Measurements from ENCODE around the gene NELFA. TPM values are rescaled to one million over a fixed set of nuclear protein-coding genes. Genes with fewer than 3 reads are reported as not detected.

Gene NELFA
- total RNA-seq, 1 experiment from 2014 or later = 55.0 TPM

GRCh38 chr4:1992468-1993168, 16.2 kb downstream of the NELFA start:
- H4K8ac ChIP-seq (replicated peaks; ENCODE audit: insufficient read length, low read depth, low read length) = no peak overlapping the region
- H3K79me2 ChIP-seq (ENCODE audit: insufficient read depth, low read length) = peaks cover 12% of the 10 kb centered on the region; the same call in 1 of the 2 replicates
- H3T11ph ChIP-seq (ENCODE audit: low read length) = no peak overlapping the region
- H3K27me3 ChIP-seq (ENCODE audit: insufficient read depth, low read length) = no peaks in the 10 kb centered on the region
- H3K9me3 ChIP-seq (ENCODE audit: control insufficient read depth, low read depth, low read length) = no peaks in the 10 kb centered on the region
- H3K9ac ChIP-seq (ENCODE audit: extremely low read depth, insufficient read length, low read length) = no peak overlapping the region
- no peak overlapping the region for H4K5ac ChIP-seq (ENCODE audit: insufficient read length, low read depth, low read length)
- Mint-ChIP-seq H3K27ac (peak overlapping the region in 1 of 3 experiments; percentile 10; a peak in 1 of 7 replicates), H3K36me3 (ENCODE audit: insufficient read depth in 1 of 3, low read depth in 3 of 3) (peaks cover 15 to 43% (median 41%) of the 10 kb centered on the region in 3 experiments; a peak in 6 of 7 replicates), H3K4me3 (no peak overlapping the region), H3K27me3 (ENCODE audit: low read depth) (no peaks in the 10 kb centered on the region; the same call in 1 of the 2 replicates), H3K9me3 (no peaks in the 10 kb centered on the region), H3K4me1 (peaks cover 0 to 4% of the 10 kb centered on the region in 2 experiments; a peak in 1 of 4 replicates)
- no peak overlapping the region for H3K14ac ChIP-seq (ENCODE audit: insufficient read depth, low read length)
- no peak overlapping the region for H2BK15ac ChIP-seq (ENCODE audit: low read depth, low read length)
- no peak overlapping the region for H3K4me2 ChIP-seq (ENCODE audit: insufficient read depth, insufficient read length, low read length)
- H2BK20ac ChIP-seq (ENCODE audit: low read depth, low read length, poor library complexity, severe bottlenecking) = no peak overlapping the region
- no peaks in the 10 kb centered on the region for H3K4me1 ChIP-seq (ENCODE audit: insufficient read depth, low read length)
- no peak overlapping the region for H2BK5ac ChIP-seq (ENCODE audit: insufficient read length, low read length)
- TF ChIP-seq CTCF (conservative IDR thresholded peaks at IDR 0.05) = peak; percentile 76
- H2AK5ac ChIP-seq (ENCODE audit: insufficient read length, low read length) = no peak overlapping the region
- no peak overlapping the region for H2BK12ac ChIP-seq (ENCODE audit: insufficient read length, low read depth, low read length)
- no peak overlapping the region for H3K56ac ChIP-seq (ENCODE audit: insufficient read length, low read depth, low read length)
- no peak overlapping the region for H3K27ac ChIP-seq (ENCODE audit: insufficient read length, low read depth, low read length)
- peak; percentile 90 for DNase-seq
- H2AFZ ChIP-seq (ENCODE audit: low read length) = no peak overlapping the region
- no peaks in the 10 kb centered on the region for H3K23me2 ChIP-seq (ENCODE audit: insufficient read length, low read depth, low read length, poor library complexity, severe bottlenecking)
- H4K91ac ChIP-seq (ENCODE audit: insufficient read length, low read depth, low read length) = no peak overlapping the region
- H4K20me1 ChIP-seq (ENCODE audit: control insufficient read depth, insufficient read depth, insufficient read length) = no peaks in the 10 kb centered on the region
- H2BK120ac ChIP-seq (ENCODE audit: low read depth, low read length, poor library complexity, severe bottlenecking) = no peak overlapping the region
- WGBS (ENCODE audit: extremely low coverage, insufficient read length, low lambda C conversion rate) = no CpG with 5 or more reads among the region's 45 CpGs
- H3K23ac ChIP-seq (ENCODE audit: insufficient read length, low read depth, low read length) = no peak overlapping the region
- H3K4ac ChIP-seq (ENCODE audit: low read depth, low read length) = no peak overlapping the region
- no peak overlapping the region for H3K18ac ChIP-seq (ENCODE audit: insufficient read length, low read depth, low read length)
- peaks cover 16% of the 10 kb centered on the region for H3K79me1 ChIP-seq (ENCODE audit: insufficient read depth, low read depth, low read length, poor library complexity, severe bottlenecking)

Data from H9 (cell line).